Natural killer cell (primary cell): ENCODE measurements around the gene ZNF22. TPM values are rescaled to one million over a fixed set of nuclear protein-coding genes. Genes with fewer than 3 reads are reported as not detected.

ENCODE experiments used
- ATAC-seq, 3 donors: fragments of 150-1000 bp in 2 of 3; fragments of 200-7000 bp in 1 of 3; cut with Tn5 transposase; 1 replicate in 1 of 3; 2 replicates in 2 of 3; pipeline ENCODE4 v1.10.0; 2021; ENCODE audit warnings: mild to moderate bottlenecking in 2 of 3, moderate library complexity in 2 of 3
- DNase-seq, 2 donors: peaks; one replicate each; pipeline versions ENCODE4 v3.0.0 to v3.0.0-alpha.2; 2013 to 2021; ENCODE audit warnings: mixed read lengths in 1 of 2
- H3K27ac ChIP-seq: one replicate; pipeline ENCODE4 v1.5.1; 2013; ENCODE audit warnings: mild to moderate bottlenecking, low read length
- H3K27me3 ChIP-seq: one replicate; pipeline ENCODE4 v1.6.1; 2013; ENCODE audit warnings: low read length; ENCODE audit not compliant: control insufficient read depth, insufficient read depth
- H3K36me3 ChIP-seq: one replicate; pipeline ENCODE4 v1.6.1; 2013; ENCODE audit warnings: low read length; ENCODE audit not compliant: control insufficient read depth, insufficient read depth
- H3K4me1 ChIP-seq: one replicate; pipeline ENCODE4 v1.6.1; 2013; ENCODE audit warnings: low read length; ENCODE audit not compliant: control insufficient read depth, insufficient read depth
- H3K4me3 ChIP-seq: one replicate; pipeline ENCODE4 v1.5.1; 2013; ENCODE audit warnings: low read length
- H3K9me3 ChIP-seq: one replicate; pipeline ENCODE4 v1.6.1; 2013; ENCODE audit warnings: low read length; ENCODE audit not compliant: control insufficient read depth, insufficient read depth
- H3K27ac Mint-ChIP-seq, 2 donors: one replicate each; pipeline ENCODE4 v1.8.0; 2022; ENCODE audit warnings: mild to moderate bottlenecking in 2 of 2, mixed read lengths in 2 of 2, moderate library complexity in 1 of 2
- H3K27me3 Mint-ChIP-seq, 2 donors: one replicate each; pipeline ENCODE4 v1.8.0; 2022; ENCODE audit warnings: low read depth in 2 of 2, mixed read lengths in 2 of 2
- H3K36me3 Mint-ChIP-seq: one replicate; pipeline ENCODE4 v1.8.0; 2022; ENCODE audit warnings: mixed read lengths
- H3K4me1 Mint-ChIP-seq, 2 donors: one replicate each; pipeline ENCODE4 v1.8.0; 2022; ENCODE audit warnings: mixed read lengths in 2 of 2
- H3K4me3 Mint-ChIP-seq: one replicate; pipeline ENCODE4 v1.8.0; 2022; ENCODE audit warnings: mild to moderate bottlenecking, moderate library complexity, mixed read lengths
- H3K9me3 Mint-ChIP-seq, 2 donors: one replicate each; pipeline ENCODE4 v1.8.0; 2022; ENCODE audit warnings: mixed read lengths in 2 of 2
- WGBS: methylation state at CpG from one replicate; pipeline ENCODE4 v1.1.7; 2013; ENCODE audit warnings: missing lambda C conversion rate; ENCODE audit not compliant: insufficient coverage; 5-methylcytosine and 5-hydroxymethylcytosine counted together
- intact Hi-C: fragments of 100-400 bp; cut with micrococcal nuclease; formaldehyde crosslinking; loops from one replicate; pipeline ENCODE4 v1.14.2; 2022
- total RNA-seq, 4 donors: library from RNA; stranded (reverse); fragments of 120-200 nt in 1 of 4; gene quantifications; one replicate each; pipeline versions ENCODE4 v1.2.3 to v1.2.4, GENCODE V29; 2013 to 2022
- TF ChIP-seq, protein P1 (sequence below): fragments of 200-600 bp; IDR thresholded peaks from one replicate; pipeline ENCODE4 v1.8.0; 2022; ENCODE audit warnings: antibody characterized with exemption

Gene ZNF22
- total RNA-seq, 3 donors from 2014 or later (not counting 1 experiment from before 2014, with no cell fraction given), result 24.2 to 31.8 (median 25.0) TPM

DNA sequence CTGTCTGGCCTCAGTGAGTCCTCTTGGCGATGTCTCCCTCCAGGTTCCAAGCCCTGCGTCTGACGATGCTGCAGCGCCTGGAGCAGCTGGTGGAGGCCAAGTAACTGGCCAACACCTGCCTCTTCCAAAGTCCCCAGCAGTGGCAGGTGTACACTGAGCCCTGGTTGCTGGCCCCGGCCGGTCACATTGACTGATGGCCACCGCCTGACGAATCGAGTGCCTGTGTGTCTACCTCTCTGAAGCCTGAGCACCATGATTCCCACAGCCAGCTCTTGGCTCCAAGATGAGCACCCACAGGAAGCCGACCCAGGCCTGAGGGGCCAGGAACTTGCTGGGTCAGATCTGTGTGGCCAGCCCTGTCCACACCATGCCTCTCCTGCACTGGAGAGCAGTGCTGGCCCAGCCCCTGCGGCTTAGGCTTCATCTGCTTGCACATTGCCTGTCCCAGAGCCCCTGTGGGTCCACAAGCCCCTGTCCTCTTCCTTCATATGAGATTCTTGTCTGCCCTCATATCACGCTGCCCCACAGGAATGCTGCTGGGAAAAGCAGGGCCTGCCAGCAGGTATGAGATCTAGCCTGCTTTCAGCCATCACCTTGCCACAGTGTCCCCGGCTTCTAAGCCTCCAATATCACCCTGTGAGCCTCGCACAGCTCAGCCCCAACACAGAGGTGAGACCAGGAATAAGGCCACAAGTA, 7.3 kb upstream of the ZNF22 start:
- peaks cover 7% of the 10 kb centered on the region for H3K36me3 ChIP-seq
- H3K4me3 ChIP-seq, result no peak overlapping the region
- Mint-ChIP-seq H3K36me3 (peaks cover 13% of the 10 kb centered on the region), H3K4me1 (peaks cover 16 to 29% of the 10 kb centered on the region in 2 donors), H3K4me3 (no peak overlapping the region), H3K27me3 (no peaks in the 10 kb centered on the region), H3K9me3 (no peaks in the 10 kb centered on the region), H3K27ac (peak overlapping the region; percentile 16 to 33)
- TF ChIP-seq, protein P1, sequence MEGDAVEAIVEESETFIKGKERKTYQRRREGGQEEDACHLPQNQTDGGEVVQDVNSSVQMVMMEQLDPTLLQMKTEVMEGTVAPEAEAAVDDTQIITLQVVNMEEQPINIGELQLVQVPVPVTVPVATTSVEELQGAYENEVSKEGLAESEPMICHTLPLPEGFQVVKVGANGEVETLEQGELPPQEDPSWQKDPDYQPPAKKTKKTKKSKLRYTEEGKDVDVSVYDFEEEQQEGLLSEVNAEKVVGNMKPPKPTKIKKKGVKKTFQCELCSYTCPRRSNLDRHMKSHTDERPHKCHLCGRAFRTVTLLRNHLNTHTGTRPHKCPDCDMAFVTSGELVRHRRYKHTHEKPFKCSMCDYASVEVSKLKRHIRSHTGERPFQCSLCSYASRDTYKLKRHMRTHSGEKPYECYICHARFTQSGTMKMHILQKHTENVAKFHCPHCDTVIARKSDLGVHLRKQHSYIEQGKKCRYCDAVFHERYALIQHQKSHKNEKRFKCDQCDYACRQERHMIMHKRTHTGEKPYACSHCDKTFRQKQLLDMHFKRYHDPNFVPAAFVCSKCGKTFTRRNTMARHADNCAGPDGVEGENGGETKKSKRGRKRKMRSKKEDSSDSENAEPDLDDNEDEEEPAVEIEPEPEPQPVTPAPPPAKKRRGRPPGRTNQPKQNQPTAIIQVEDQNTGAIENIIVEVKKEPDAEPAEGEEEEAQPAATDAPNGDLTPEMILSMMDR, result no peak
- peaks cover 26% of the 10 kb centered on the region for H3K4me1 ChIP-seq
- H3K27ac ChIP-seq, result no peak overlapping the region
- DNase-seq (no peak), ATAC-seq (no peak)
- no peaks in the 10 kb centered on the region for H3K27me3 ChIP-seq
- H3K9me3 ChIP-seq, result no peaks in the 10 kb centered on the region
- intact Hi-C loops, result no loop called here
- 95% methylated on average over 14 of the region's 14 CpGs for WGBS

DNA sequence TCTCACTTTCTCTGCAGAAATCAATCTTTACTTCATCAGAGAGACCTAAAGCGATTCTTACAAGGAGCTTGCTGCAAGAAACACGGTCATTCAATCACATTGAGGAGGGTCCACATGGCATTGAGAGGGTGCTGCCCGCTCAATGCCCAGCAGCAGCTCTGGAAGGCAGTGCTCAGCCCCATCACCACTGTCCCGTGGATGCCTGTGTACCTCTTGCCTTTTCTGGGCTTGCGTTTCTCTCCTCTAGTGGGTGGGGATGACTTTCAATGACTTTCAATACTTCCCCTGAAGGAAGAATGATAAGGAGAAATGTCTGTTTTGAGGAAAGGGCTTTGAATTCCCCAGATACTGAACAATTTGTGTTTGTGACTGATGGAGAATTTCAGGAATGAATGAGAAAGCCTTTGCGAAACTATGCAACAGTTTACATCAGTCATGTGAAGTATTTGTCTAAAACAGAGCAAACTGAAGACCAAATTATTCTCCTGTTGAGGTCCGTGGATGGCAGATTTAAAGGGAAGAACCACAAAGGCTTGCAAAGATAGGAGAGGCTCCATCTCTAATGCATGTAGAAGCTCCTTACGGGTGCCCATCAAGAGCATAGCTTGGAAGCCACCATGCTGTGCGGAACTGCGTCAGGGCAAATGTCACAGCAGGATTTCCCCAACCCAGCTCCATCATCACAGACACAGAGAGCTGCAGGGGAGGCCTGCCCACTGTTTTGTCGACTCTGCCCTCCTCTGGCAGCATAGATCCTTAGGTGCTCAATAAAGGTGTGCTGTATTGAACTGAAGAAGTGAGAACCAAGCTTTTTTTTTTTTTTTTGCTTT, 6.6 kb upstream of the ZNF22 start:
- ATAC-seq (no peak), DNase-seq (no peak)
- Mint-ChIP-seq H3K9me3 (no peaks in the 10 kb centered on the region), H3K27ac (peak overlapping the region; percentile 16 to 82), H3K4me3 (no peak overlapping the region), H3K36me3 (peaks cover 8% of the 10 kb centered on the region), H3K4me1 (peaks cover 16 to 25% of the 10 kb centered on the region in 2 donors), H3K27me3 (no peaks in the 10 kb centered on the region)
- intact Hi-C loops, result no loop called here
- Histone ChIP-seq H3K36me3 (peaks cover 7% of the 10 kb centered on the region), H3K4me3 (no peak overlapping the region), H3K9me3 (no peaks in the 10 kb centered on the region), H3K4me1 (peaks cover 26% of the 10 kb centered on the region), H3K27me3 (no peaks in the 10 kb centered on the region), H3K27ac (no peak overlapping the region)
- 95% methylated on average over 11 of the region's 11 CpGs for WGBS
- TF ChIP-seq, protein P1, result no peak

DNA sequence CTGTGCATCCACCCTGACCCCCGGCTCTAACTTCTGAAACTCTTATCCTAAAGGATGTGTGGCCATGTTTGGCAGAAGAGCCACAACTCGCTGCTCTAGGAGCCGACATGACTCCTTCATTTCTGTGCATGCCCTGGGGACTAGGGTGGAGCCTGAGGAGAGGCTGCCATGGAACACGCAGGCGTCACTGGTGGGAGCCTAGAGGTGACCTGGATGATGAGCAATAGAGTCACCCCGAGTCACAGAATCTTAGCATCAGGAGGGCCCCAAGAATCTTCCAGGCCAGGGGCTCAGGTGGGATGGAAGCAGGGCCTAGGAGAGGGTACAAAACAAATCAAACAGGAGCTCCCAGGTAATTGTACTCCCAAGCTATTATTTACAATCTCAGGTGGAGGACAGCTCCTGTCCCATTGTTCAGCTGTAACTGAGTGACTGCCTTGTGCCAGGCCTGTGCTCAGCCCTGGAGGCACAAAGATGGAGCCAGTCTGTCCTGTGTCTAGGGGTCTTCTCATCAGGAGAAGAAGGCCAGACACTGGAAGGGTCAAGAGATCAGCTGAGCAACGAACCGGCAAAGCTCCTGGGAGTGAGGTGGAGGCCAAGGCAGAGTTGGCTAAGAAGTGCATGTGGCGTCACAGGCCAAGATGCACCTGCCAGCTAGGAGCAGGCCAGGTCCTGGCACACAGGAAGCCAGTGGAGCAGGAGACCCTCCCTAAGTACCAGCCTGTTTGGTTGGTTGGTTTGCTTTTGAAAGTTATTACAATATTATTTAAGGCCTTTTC, 5.8 kb upstream of the ZNF22 start:
- H3K27ac ChIP-seq, result peak overlapping the region; percentile 37
- WGBS, result 91% methylated on average over 9 of the region's 9 CpGs
- no peak for DNase-seq
- Mint-ChIP-seq H3K9me3 (no peaks in the 10 kb centered on the region), H3K27me3 (no peaks in the 10 kb centered on the region), H3K36me3 (peaks cover 8% of the 10 kb centered on the region), H3K27ac (peak overlapping the region; percentile 65 to 82), H3K4me3 (no peak overlapping the region), H3K4me1 (peaks cover 23 to 30% of the 10 kb centered on the region in 2 donors)
- no peaks in the 10 kb centered on the region for H3K9me3 ChIP-seq
- peak in 1 of 3 donors; percentile 7 for ATAC-seq
- intact Hi-C loops, result no loop called here
- H3K4me3 ChIP-seq, result no peak overlapping the region
- TF ChIP-seq, protein P1, result no peak
- H3K4me1 ChIP-seq, result peaks cover 26% of the 10 kb centered on the region
- H3K36me3 ChIP-seq, result peaks cover 7% of the 10 kb centered on the region
- no peaks in the 10 kb centered on the region for H3K27me3 ChIP-seq
